Fibroblast of peridontal ligament (primary cell): ENCODE data around the gene ZNF621.
"Not testable (repeated sequence)": the region's sequence is repeated elsewhere in the genome, so short reads cannot be mapped to it uniquely, and the experiment has no call there.

Experiments used
- DNase-seq: peaks from one replicate; pipeline ENCODE4 v3.0.0-alpha.2; 2010; ENCODE audit errors: extremely low read depth

Gene ZNF621

DNA sequence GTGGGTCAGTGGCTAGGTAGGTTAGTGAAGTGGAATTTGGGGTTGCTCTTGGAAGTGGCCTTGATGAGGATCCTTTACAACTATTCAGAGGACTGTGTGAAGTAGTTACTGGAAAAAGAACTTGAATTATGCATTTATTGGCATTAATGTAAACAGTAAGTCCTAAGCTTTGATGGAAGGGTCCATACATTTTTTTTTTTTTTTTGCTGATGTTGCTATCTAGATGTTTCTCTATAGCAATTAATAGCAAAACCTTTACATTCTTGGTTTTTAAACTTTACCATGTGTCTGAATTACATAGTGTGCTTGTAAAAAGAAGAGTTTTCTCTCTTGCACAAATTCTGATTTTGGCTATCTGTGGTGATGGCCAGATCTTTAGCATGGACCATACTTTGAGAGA is 9.5 kb downstream of the ZNF621 start:
- DNase-seq = no peak

- DNase-seq = peak; percentile 91
Observed at GRCh38 chr3:40546816-40547215, 22.1 kb downstream of the ZNF621 start.

DNA sequence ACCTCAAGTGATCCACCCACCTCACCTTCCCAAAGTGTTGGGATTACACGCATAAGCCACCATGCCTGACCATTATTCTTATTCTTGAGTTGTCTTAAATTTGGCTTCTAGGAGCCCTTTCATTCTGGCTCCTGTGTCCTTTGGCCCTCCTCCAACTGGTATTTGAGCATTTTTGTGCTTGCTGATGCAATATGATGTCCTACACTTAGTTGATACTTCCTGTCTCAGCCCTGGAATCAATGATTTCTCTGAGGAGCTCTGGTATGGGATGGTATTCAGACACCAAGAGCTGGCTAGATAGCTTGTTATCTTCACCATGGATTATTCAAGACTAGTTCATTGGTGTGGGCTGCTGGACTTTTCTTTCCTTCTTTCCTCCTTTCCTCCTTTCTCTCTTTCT is 25.4 kb downstream of the ZNF621 start:
- peak; percentile 34 for DNase-seq

DNA sequence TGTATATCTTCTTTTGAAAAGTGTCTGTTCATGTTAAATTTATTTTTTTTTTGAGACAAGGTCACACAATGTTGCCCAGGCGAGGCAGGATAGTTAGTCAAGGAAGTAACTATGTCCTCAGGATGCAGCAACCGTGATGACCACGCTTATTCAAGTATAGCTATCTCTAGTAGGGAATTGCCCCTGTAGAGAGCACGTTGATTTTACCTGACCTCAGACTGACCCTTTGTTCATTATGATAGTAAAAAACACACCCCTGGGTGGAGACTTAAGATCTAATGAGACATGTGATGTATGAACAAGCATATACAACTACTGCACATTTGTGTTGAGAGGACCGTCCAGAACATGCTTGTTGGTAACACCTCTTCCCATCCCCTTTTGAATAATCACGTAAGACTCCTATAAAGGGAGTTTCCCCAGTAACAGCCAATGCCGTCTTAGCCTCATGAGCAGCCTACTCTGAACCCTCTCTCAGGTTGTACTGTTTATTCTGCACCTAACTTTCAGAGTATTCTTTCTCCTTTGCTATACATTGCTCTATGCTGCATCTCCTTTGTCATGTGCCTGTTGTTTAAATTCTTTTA is 32.9 kb downstream of the ZNF621 start:
- DNase-seq = no peak

DNA sequence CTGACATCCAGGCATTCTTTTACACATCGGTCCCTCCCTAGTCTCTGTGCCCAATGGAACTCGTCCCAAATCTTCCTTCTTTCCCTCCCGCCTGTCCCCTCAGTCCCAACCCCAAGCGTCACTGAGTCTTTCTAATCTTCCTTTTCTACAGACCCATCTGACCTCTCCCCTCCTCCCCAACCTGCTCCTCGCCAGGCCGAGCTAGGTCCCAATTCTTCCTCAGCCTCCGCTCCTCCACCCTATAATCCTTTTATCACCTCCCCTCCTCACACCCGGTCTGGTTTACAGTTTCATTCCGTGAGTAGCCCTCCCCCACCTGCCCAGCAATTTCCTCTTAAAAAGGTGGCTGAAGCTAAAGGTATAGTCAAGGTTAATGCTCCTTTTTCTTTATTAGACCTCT is 37.7 kb downstream of the ZNF621 start:
- not testable (repeated sequence) for DNase-seq

DNA sequence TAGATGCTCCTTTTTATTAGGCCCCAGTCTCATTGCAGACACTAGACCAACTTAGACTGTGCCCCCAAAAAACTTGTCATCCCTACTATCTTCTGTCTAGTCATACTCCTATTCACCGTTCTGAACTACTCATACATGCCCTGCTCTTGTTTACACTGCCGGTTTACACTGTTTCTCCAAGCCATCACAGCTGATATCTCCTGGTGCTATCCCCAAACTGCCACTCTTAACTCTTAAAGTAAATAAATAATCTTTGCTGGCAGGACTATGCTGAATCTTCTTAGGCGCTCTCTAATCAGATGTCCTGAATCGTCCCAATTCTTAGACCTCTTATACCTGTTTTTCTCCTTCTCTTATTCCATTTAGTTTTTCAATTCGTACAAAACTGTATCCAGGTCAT is 40.9 kb downstream of the ZNF621 start:
- DNase-seq = not testable (repeated sequence)

DNA sequence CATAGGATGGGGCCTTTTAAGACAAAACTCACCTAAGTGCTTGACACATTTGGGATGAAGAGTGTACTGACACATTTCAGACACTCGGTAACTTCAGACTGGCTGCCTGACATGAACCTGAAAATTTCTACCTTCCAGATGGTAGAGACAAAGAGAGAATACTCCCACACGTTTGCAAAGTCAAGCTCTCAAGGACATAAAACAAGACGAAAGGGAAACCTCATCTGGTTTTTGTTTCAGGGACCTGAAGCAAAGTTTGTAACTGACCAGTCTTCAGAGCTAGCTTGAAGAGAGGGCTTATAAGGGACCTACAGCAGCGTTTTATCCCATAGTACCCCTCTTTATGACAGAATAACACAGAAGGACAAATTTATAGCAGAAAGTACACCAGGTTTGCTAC is 41.9 kb downstream of the ZNF621 start:
- DNase-seq = no peak

- DNase-seq = no peak
Observed at GRCh38 chr3:40572588-40572987, 47.8 kb downstream of the ZNF621 start.

DNA sequence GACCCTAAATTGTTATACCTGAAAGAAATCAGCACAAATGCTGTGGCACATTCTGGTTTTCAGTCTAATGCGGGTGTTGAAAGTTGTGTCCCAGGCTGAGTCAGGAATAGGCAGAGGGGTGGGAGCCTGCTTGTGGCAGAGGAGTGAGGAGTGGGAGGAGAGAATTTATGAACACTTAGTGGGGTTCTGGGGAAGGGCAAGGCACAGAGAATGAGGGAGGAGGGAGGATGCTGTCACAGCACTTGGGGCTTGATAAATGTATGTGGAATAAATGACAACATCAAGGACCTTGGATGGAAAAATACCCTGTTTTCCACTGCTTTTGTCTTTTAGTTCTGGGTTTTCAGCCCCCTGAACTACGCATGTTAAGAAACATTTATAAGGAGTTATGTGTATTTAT is 49.3 kb downstream of the ZNF621 start:
- DNase-seq = no peak

- peak; percentile 8 for DNase-seq
Observed at GRCh38 chr3:40574661-40575060, 49.9 kb downstream of the ZNF621 start.

DNA sequence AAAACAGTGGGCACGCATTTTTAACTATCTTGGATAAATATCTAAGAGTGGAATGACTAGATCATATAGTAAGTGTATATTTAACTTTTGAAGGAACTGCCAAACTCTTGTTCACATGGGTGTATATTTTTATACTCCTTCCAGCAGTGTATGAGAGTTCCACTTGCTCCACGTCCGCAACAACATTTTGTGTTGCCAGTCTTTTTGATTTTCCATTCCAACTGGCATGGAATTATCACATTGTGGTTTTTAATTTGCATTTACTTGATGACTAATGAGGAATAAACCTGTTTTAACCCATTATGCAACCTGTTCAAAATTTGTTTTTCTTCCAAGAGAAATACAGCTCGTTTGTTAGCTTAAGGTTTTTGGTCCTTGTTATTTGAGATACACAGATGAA is 51.6 kb downstream of the ZNF621 start:
- DNase-seq = no peak

DNA sequence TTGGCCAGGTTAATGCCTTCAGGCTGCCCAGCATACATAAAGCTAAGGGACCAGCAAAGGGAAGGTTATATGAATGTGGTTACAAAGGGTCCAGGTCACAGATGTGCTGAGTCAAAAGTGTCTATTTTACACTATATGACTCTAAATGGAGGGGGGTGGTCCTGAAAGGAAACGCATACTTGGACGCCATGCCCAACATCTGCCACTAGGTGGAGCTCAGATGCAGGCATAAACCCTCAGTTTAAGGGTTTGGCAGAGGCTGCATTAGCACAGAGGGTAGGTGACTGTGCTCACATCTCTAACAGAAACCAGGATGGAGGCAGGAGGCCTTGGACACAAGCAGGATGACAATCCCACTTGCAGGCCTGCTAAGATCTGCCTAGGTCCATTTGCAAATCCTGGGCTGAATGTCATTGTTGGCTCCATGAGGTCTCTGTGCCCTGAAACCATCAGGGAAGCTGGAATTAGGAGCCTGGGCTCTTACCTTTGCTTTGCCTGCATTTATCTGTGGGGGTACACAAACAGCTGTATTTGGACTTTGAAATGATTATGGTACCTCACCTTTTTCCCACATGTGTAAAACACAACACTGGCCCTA is 55.8 kb downstream of the ZNF621 start:
- DNase-seq = peak; percentile 73

DNA sequence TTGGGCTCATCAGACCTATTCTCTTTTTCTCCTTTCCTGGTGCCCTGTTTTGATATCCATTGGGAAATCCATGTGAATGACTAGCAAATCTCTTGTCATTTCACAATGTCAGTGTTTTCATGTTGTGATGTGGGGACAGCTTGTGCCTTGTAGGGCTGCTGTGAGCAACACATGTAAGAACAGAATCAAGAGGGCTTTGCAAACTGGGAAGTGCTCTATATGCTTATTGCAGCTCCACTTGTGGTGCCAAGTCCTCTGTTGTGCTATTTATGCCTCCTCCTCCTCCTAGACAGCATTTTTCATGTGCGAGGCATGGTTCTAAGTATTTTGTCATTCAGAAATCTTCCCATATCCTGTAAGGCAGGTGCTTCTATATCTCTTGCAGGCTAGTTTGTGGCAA is 56.4 kb downstream of the ZNF621 start:
- DNase-seq = no peak

DNA sequence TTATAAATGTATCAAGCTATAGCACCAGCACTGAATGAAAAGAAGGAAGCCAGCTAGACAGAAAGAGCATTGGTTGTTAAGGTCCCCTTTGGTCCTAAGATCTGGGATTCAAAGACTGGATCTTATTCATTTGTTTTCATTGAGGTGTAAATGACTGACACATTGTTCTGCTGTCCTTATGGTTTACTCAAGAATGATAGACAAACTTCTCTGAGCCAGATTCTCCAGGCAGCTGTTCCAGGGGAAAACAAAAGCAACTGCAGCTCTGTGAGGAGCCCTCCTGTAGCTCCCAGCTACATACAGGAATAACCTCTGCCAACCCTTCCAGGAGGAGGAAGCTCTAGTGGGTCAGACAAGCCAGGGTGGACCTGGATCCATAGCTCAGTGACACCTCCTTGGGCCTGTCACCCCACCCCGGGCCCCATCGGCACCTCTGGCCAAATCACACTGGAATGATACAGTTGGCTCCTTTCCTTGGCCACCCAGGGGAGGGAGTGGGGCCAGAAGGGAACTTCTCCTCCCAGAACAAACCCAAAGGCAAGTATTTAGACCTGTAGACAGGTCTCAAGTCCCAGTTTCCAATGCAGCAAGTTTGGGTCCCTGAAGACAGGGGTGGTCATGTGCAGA is 57.8 kb downstream of the ZNF621 start:
- DNase-seq = no peak

DNA sequence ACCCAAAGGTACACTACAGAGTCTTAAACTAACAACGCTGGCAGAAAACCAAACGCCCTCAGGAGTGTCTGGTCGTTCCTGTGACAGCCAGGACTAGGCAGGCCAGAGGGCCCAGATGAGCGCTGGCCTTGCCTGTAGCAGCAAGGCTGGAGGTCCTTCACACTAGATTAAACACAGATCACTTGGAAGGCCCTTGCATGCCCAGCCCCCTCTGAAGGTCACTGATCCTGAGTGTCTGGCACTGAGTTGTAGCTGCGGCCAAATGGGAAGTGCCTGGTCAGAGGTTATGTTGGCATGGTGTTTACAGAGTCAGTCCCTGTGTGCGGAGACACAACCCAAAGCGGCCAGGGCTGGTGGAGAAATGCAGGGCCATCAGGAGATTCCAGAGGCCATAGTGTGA is 58.9 kb downstream of the ZNF621 start:
- DNase-seq = no peak

GRCh38 chr3:40584625-40585189 is 59.9 kb downstream of the ZNF621 start:
- DNase-seq = peak; percentile 79

GRCh38 chr3:40585381-40586016 is 60.7 kb downstream of the ZNF621 start:
- DNase-seq = no peak

DNA sequence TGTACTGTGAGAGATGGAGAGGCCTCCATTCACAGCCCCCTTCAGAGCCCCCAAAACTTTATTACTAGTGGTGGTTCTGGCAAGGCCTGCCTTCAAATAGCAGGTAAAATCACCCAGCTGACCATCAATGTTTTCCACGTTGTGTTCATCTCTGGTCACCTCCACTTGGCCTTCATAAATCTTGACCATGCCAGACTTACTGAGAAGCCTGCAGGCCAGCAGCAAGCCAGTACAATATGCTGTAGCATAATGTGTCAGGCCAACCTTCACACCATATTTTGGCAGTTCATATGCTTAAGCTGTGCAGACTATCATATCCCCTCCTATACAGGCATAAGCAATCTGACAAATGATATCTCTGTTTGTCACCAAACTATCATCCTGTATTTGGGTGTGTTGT is 62.1 kb downstream of the ZNF621 start:
- no peak for DNase-seq

- DNase-seq = no peak
Observed at GRCh38 chr3:40588406-40588805, 63.6 kb downstream of the ZNF621 start.
